H1 (cell line): ENCODE results near the gene FOXA2.

Experiments
- CTCF ChIP-seq, 3 experiments: IDR thresholded peaks; 1 replicate in 2 of 3; 2 replicates in 1 of 3; pipeline versions ENCODE4 v1.5.1 to v1.6.1; 2011; ENCODE audit warnings: low read length in 3 of 3, mild to moderate bottlenecking in 3 of 3, inconsistent platforms in 2 of 3, low read depth in 1 of 3, moderate library complexity in 1 of 3; ENCODE audit not compliant: insufficient read depth in 1 of 3; ENCODE audit errors: control extremely low read depth in 1 of 3
- RFX5 ChIP-seq: IDR thresholded peaks from 2 replicates; pipeline ENCODE4 v1.6.1; 2011; ENCODE audit warnings: low read depth, low read length, improper control_type of control experiment, borderline replicate concordance

- no peak for TF ChIP-seq CTCF (IDR thresholded peaks at IDR 0.05; ENCODE audit: control extremely low read depth in 1 of 3, insufficient read depth in 1 of 3, low read depth in 1 of 3, low read length in 3 of 3)
- TF ChIP-seq RFX5: no peak
These were observed 12.9 kb upstream of the FOXA2 start for GRCh38 chr20:22597303-22597702.
